IMR-90 (cell line): ENCODE measurements around the gene EED.

Experiments
- CTCF ChIP-seq: conservative IDR thresholded peaks from 2 replicates; pipeline ENCODE4 v1.5.1; 2012; ENCODE audit warnings: mild to moderate bottlenecking, low read depth, low read length, improper control_type of control experiment
- FOS ChIP-seq: fragments of 150-350 bp; IDR thresholded peaks from 2 replicates; pipeline ENCODE4 v1.6.1; 2016; ENCODE audit warnings: low read depth, low read length
- MAZ ChIP-seq: IDR thresholded peaks from 2 replicates; pipeline ENCODE4 v1.6.1; 2012; ENCODE audit warnings: low read depth, mild to moderate bottlenecking, low read length, improper control_type of control experiment, moderate library complexity, borderline replicate concordance
- POLR2A ChIP-seq: IDR thresholded peaks from 2 replicates; pipeline ENCODE4 v1.6.1; 2012; ENCODE audit warnings: mild to moderate bottlenecking, low read depth, low read length
- RCOR1 ChIP-seq: IDR thresholded peaks from 2 replicates; pipeline ENCODE4 v1.6.1; 2012; ENCODE audit warnings: mild to moderate bottlenecking, low read length, improper control_type of control experiment; ENCODE audit not compliant: insufficient replicate concordance
- SMC3 ChIP-seq: fragments of 150-350 bp; IDR thresholded peaks from 2 replicates; pipeline ENCODE4 v1.6.1; 2016; ENCODE audit warnings: low read depth, mild to moderate bottlenecking, antibody characterized with exemption, low read length, moderate library complexity
- USF2 ChIP-seq: fragments of 150-350 bp; IDR thresholded peaks from 2 replicates; pipeline ENCODE4 v1.6.1; 2017; ENCODE audit warnings: mild to moderate bottlenecking, antibody characterized with exemption, low read length, low read depth

GRCh38 chr11:86248609-86249008, 4.1 kb downstream of the EED start:
- TF ChIP-seq RCOR1: no peak
- no peak for TF ChIP-seq POLR2A
- no peak for TF ChIP-seq SMC3
- no peak for TF ChIP-seq USF2
- no peak for TF ChIP-seq CTCF
- no peak for TF ChIP-seq FOS
- TF ChIP-seq MAZ: no peak
